ENCODE results near the gene LRRC36. TPM values are rescaled to one million over a fixed set of nuclear protein-coding genes. Genes with fewer than 3 reads are reported as not detected.

Gene LRRC36
- total RNA-seq, 3 donors from 2014 or later = 0.90 to 1.5 TPM; not detected in 1

GRCh38 chr16:67419502-67419901, 92.9 kb downstream of the LRRC36 start:
- no peak for DNase-seq
- Histone ChIP-seq H3K4me1 (ENCODE audit: low read depth) (peaks cover 5% of the 10 kb centered on the region), H3K9me3 (no peaks in the 10 kb centered on the region), H3K4me3 (no peak overlapping the region), H3K36me3 (ENCODE audit: low read depth) (no peaks in the 10 kb centered on the region)
- intact Hi-C loops (cut with DNase I, micrococcal nuclease) = no loop called here
- ATAC-seq = no peak
- TF ChIP-seq, protein P1, sequence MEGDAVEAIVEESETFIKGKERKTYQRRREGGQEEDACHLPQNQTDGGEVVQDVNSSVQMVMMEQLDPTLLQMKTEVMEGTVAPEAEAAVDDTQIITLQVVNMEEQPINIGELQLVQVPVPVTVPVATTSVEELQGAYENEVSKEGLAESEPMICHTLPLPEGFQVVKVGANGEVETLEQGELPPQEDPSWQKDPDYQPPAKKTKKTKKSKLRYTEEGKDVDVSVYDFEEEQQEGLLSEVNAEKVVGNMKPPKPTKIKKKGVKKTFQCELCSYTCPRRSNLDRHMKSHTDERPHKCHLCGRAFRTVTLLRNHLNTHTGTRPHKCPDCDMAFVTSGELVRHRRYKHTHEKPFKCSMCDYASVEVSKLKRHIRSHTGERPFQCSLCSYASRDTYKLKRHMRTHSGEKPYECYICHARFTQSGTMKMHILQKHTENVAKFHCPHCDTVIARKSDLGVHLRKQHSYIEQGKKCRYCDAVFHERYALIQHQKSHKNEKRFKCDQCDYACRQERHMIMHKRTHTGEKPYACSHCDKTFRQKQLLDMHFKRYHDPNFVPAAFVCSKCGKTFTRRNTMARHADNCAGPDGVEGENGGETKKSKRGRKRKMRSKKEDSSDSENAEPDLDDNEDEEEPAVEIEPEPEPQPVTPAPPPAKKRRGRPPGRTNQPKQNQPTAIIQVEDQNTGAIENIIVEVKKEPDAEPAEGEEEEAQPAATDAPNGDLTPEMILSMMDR (IDR thresholded peaks at IDR 0.05) = no peak

DNA sequence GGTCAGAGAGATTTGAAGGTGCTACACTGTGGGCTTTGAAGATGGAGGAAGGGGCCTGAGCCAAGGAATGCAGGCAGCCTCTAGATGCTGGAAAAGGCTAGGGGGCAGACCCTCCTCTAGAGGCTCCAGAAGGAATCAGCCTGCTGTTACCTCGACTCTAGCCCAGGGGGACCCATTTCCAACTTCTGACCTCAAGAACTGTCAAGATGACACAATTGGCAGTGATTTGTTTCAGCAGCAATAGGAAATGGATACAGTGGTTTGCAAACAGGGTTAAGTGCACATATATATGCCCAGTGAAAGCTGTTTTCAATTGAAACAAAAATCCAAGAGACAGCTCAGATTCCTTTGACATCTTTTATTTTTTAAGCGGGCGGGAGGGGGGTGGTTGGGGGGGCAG, 93.3 kb downstream of the LRRC36 start:
- peaks cover 5% of the 10 kb centered on the region for H3K4me1 ChIP-seq (ENCODE audit: low read depth)
- no peak for ATAC-seq
- intact Hi-C loops (cut with DNase I, micrococcal nuclease) = no loop called here
- no peaks in the 10 kb centered on the region for H3K9me3 ChIP-seq
- TF ChIP-seq, protein P1 (IDR thresholded peaks at IDR 0.05) = no peak
- H3K4me3 ChIP-seq = no peak overlapping the region
- DNase-seq = no peak
- no peaks in the 10 kb centered on the region for H3K36me3 ChIP-seq (ENCODE audit: low read depth)

GRCh38 chr16:67421030-67421429, 94.4 kb downstream of the LRRC36 start:
- DNase-seq = no peak
- ATAC-seq = no peak
- no peak overlapping the region for H3K4me3 ChIP-seq
- intact Hi-C loops (cut with DNase I, micrococcal nuclease) = no loop called here
- TF ChIP-seq, protein P1 (IDR thresholded peaks at IDR 0.05) = no peak
- H3K4me1 ChIP-seq (ENCODE audit: low read depth) = no peaks in the 10 kb centered on the region
- H3K36me3 ChIP-seq (ENCODE audit: low read depth) = no peaks in the 10 kb centered on the region
- no peaks in the 10 kb centered on the region for H3K9me3 ChIP-seq

GRCh38 chr16:67423015-67423414, 96.4 kb downstream of the LRRC36 start:
- no peak overlapping the region for H3K4me3 ChIP-seq
- intact Hi-C loops (cut with DNase I, micrococcal nuclease) = no loop called here
- H3K36me3 ChIP-seq (ENCODE audit: low read depth) = no peaks in the 10 kb centered on the region
- H3K9me3 ChIP-seq = no peaks in the 10 kb centered on the region
- no peak for ATAC-seq
- TF ChIP-seq, protein P1 (IDR thresholded peaks at IDR 0.05) = no peak
- no peak for DNase-seq
- H3K4me1 ChIP-seq (ENCODE audit: low read depth) = peaks cover 2% of the 10 kb centered on the region

DNA sequence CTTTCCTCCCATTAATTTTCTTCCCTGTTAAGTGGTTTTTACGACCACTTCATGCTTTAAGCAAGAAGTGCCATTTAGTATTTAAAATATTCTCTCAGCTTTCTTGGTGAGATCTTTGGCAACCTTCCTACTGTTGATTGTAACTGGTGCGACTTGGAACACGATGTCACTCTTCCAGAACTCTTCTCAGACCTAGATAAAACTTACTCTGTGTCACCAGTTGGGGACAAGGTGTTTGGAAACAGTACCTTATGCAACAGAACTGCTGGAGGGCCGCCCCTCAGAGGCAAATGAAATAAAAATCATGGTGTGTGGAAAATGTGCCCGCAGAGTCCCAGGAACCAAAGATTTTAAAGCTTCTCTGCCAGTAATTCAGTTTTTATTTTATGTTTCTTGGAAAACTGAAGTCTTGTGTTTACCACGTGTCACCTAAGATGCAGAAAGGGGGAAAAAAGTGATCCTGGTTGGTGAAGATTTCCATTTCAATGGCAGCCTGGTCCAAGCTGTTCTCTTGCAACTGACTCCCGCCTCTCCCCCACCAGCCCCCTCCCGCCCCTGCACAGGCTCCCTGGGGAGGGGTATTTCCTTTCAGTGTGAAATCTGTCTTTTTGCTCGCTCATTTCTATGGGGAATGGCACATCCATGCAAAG, 97.1 kb downstream of the LRRC36 start:
- no peak for DNase-seq
- TF ChIP-seq, protein P1 (IDR thresholded peaks at IDR 0.05) = no peak

DNA sequence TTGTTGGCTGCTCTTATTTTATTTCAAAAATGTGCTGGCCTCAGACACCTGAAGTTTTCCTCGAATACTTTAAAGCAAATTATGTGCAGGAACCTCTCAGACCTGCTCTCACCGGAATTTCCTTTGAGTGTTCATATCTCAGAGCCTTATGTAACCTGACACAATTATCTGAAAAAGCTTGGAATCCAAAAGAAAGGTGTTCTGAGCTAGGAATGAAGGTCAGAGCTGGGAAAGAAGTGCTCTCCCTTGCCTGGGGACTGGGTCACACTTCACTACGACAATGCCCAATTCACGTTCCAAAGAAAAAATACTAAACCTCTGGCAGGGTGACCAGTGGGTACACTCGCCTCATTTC, 97.6 kb downstream of the LRRC36 start:
- intact Hi-C loops (cut with DNase I, micrococcal nuclease) = no loop called here
- no peak overlapping the region for H3K4me3 ChIP-seq
- TF ChIP-seq, protein P1 (IDR thresholded peaks at IDR 0.05) = no peak
- H3K36me3 ChIP-seq (ENCODE audit: low read depth) = no peaks in the 10 kb centered on the region
- H3K4me1 ChIP-seq (ENCODE audit: low read depth) = peaks cover 12% of the 10 kb centered on the region
- ATAC-seq = no peak
- no peaks in the 10 kb centered on the region for H3K9me3 ChIP-seq
- no peak for DNase-seq

More for the DNA sequence above, 97.1 kb downstream of the LRRC36 start:
- H3K4me1 ChIP-seq (ENCODE audit: low read depth) = peaks cover 9% of the 10 kb centered on the region
- no peak overlapping the region for H3K4me3 ChIP-seq
- ATAC-seq = no peak
- H3K9me3 ChIP-seq = no peaks in the 10 kb centered on the region
- no peaks in the 10 kb centered on the region for H3K36me3 ChIP-seq (ENCODE audit: low read depth)
- intact Hi-C loops (cut with DNase I, micrococcal nuclease) = no loop called here
